ENCODE measurements around the gene RAB36.

Gene RAB36

DNA sequence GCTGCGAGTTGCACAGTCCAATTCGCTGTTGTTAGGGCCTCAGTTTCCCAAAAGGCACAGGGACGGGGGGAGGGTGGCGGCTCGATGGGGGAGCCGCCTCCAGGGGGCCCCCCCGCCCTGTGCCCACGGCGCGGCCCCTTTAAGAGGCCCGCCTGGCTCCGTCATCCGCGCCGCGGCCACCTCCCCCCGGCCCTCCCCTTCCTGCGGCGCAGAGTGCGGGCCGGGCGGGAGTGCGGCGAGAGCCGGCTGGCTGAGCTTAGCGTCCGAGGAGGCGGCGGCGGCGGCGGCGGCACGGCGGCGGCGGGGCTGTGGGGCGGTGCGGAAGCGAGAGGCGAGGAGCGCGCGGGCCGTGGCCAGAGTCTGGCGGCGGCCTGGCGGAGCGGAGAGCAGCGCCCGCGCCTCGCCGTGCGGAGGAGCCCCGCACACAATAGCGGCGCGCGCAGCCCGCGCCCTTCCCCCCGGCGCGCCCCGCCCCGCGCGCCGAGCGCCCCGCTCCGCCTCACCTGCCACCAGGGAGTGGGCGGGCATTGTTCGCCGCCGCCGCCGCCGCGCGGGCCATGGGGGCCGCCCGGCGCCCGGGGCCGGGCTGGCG, 35.1 kb downstream of the RAB36 start, which contains the start of gene BCR:
Gene BCR, plus strand, starts transcription at position 209 of the 592 bp plus-strand sequence. CDS start 452 bp downstream, outside the sequence.
- Histone ChIP-seq H3K4me2 (ENCODE audit: insufficient read depth, low read length) (peak within 1 kb of the TSS; percentile 95), H2AFZ (ENCODE audit: low read depth, low read length) (peak within 1 kb of the TSS; percentile 67), H4K20me1 (ENCODE audit: insufficient read depth, low read length) (peaks cover 36% of the 10 kb centered on the region), H3K9ac (ENCODE audit: low read depth, low read length) (peak within 1 kb of the TSS; percentile 68), H3K27ac (ENCODE audit: low read length) (peak within 1 kb of the TSS; percentile 68), H3K27me3 (ENCODE audit: insufficient read depth, low read length, poor library complexity) (no peaks in the 10 kb centered on the region), H3K36me3 (ENCODE audit: insufficient read depth, low read length) (peaks cover 32% of the 10 kb centered on the region), H3K4me1 (ENCODE audit: insufficient read depth, low read length) (peaks cover 59% of the 10 kb centered on the region), H3K9me3 (ENCODE audit: insufficient read depth, low read length, severe bottlenecking) (peaks cover 19% of the 10 kb centered on the region), H3K79me2 (ENCODE audit: insufficient read depth, low read length) (peaks cover 47% of the 10 kb centered on the region), H3K4me3 (ENCODE audit: low read depth in 1 of 2, low read length in 2 of 2) (peak within 1 kb of the TSS; percentile 36 to 87; a peak in 3 of 4 replicates)
- TF ChIP-seq, protein P1, sequence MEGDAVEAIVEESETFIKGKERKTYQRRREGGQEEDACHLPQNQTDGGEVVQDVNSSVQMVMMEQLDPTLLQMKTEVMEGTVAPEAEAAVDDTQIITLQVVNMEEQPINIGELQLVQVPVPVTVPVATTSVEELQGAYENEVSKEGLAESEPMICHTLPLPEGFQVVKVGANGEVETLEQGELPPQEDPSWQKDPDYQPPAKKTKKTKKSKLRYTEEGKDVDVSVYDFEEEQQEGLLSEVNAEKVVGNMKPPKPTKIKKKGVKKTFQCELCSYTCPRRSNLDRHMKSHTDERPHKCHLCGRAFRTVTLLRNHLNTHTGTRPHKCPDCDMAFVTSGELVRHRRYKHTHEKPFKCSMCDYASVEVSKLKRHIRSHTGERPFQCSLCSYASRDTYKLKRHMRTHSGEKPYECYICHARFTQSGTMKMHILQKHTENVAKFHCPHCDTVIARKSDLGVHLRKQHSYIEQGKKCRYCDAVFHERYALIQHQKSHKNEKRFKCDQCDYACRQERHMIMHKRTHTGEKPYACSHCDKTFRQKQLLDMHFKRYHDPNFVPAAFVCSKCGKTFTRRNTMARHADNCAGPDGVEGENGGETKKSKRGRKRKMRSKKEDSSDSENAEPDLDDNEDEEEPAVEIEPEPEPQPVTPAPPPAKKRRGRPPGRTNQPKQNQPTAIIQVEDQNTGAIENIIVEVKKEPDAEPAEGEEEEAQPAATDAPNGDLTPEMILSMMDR (IDR thresholded peaks at IDR 0.05; ENCODE audit: borderline replicate concordance, extremely low read depth, low read length, poor library complexity, severe bottlenecking): peak; percentile 21
- TF ChIP-seq EZH2 (IDR thresholded peaks at IDR 0.05; ENCODE audit: borderline replicate concordance, low read depth, low read length, severe bottlenecking): no peak
- peak; percentile 81 for ATAC-seq (ENCODE audit: insufficient read depth, low read depth)
- DNase-seq: peak; percentile 62

DNA sequence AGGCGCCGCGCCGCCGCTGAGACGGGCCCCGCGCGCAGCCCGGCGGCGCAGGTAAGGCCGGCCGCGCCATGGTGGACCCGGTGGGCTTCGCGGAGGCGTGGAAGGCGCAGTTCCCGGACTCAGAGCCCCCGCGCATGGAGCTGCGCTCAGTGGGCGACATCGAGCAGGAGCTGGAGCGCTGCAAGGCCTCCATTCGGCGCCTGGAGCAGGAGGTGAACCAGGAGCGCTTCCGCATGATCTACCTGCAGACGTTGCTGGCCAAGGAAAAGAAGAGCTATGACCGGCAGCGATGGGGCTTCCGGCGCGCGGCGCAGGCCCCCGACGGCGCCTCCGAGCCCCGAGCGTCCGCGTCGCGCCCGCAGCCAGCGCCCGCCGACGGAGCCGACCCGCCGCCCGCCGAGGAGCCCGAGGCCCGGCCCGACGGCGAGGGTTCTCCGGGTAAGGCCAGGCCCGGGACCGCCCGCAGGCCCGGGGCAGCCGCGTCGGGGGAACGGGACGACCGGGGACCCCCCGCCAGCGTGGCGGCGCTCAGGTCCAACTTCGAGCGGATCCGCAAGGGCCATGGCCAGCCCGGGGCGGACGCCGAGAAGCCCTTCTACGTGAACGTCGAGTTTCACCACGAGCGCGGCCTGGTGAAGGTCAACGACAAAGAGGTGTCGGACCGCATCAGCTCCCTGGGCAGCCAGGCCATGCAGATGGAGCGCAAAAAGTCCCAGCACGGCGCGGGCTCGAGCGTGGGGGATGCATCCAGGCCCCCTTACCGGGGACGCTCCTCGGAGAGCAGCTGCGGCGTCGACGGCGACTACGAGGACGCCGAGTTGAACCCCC, 35.8 kb downstream of the RAB36 start:
- TF ChIP-seq, protein P1 (IDR thresholded peaks at IDR 0.05; ENCODE audit: borderline replicate concordance, extremely low read depth, low read length, poor library complexity, severe bottlenecking): no peak
- no peak for TF ChIP-seq EZH2 (IDR thresholded peaks at IDR 0.05; ENCODE audit: borderline replicate concordance, low read depth, low read length, severe bottlenecking)
- Histone ChIP-seq H3K79me2 (ENCODE audit: insufficient read depth, low read length) (peaks cover 53% of the 10 kb centered on the region), H3K4me1 (ENCODE audit: insufficient read depth, low read length) (peaks cover 65% of the 10 kb centered on the region), H3K9ac (ENCODE audit: low read depth, low read length) (peak overlapping the region; percentile 68), H3K27me3 (ENCODE audit: insufficient read depth, low read length, poor library complexity) (no peaks in the 10 kb centered on the region), H3K4me3 (ENCODE audit: low read depth in 1 of 2, low read length in 2 of 2) (peak overlapping the region; percentile 36 to 87; a peak in 3 of 4 replicates), H3K9me3 (ENCODE audit: insufficient read depth, low read length, severe bottlenecking) (peaks cover 12% of the 10 kb centered on the region), H2AFZ (ENCODE audit: low read depth, low read length) (peak overlapping the region; percentile 67; the same call in 1 of the 2 replicates), H4K20me1 (ENCODE audit: insufficient read depth, low read length) (peaks cover 39% of the 10 kb centered on the region), H3K27ac (ENCODE audit: low read length) (peak overlapping the region; percentile 68), H3K4me2 (ENCODE audit: insufficient read depth, low read length) (peak overlapping the region; percentile 95), H3K36me3 (ENCODE audit: insufficient read depth, low read length) (peaks cover 32% of the 10 kb centered on the region)
- peak; percentile 4; the same call in 2 of the 3 replicates for ATAC-seq (ENCODE audit: insufficient read depth, low read depth)
- peak; percentile 40 for DNase-seq

DNA sequence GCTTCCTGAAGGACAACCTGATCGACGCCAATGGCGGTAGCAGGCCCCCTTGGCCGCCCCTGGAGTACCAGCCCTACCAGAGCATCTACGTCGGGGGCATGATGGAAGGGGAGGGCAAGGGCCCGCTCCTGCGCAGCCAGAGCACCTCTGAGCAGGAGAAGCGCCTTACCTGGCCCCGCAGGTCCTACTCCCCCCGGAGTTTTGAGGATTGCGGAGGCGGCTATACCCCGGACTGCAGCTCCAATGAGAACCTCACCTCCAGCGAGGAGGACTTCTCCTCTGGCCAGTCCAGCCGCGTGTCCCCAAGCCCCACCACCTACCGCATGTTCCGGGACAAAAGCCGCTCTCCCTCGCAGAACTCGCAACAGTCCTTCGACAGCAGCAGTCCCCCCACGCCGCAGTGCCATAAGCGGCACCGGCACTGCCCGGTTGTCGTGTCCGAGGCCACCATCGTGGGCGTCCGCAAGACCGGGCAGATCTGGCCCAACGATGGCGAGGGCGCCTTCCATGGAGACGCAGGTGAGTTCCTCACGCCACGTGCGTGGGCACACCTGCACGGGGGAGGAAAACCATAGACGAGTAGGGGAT, 36.5 kb downstream of the RAB36 start:
- peaks cover 60% of the 10 kb centered on the region for H3K79me2 ChIP-seq (ENCODE audit: insufficient read depth, low read length)
- no peak for DNase-seq

More for the DNA sequence above, 36.5 kb downstream of the RAB36 start:
- no peak for TF ChIP-seq EZH2 (IDR thresholded peaks at IDR 0.05; ENCODE audit: borderline replicate concordance, low read depth, low read length, severe bottlenecking)
- TF ChIP-seq, protein P1 (IDR thresholded peaks at IDR 0.05; ENCODE audit: borderline replicate concordance, extremely low read depth, low read length, poor library complexity, severe bottlenecking): no peak
- ATAC-seq (ENCODE audit: insufficient read depth, low read depth): no peak
- Histone ChIP-seq H3K9me3 (ENCODE audit: insufficient read depth, low read length, severe bottlenecking) (peaks cover 5% of the 10 kb centered on the region), H3K4me3 (ENCODE audit: low read depth in 1 of 2, low read length in 2 of 2) (peak overlapping the region; percentile 20 to 87; a peak in 3 of 4 replicates), H3K4me2 (ENCODE audit: insufficient read depth, low read length) (peak overlapping the region; percentile 95), H3K27ac (ENCODE audit: low read length) (peak overlapping the region; percentile 58), H3K9ac (ENCODE audit: low read depth, low read length) (peak overlapping the region; percentile 68), H3K36me3 (ENCODE audit: insufficient read depth, low read length) (peaks cover 32% of the 10 kb centered on the region), H3K4me1 (ENCODE audit: insufficient read depth, low read length) (peaks cover 68% of the 10 kb centered on the region), H2AFZ (ENCODE audit: low read depth, low read length) (no peak overlapping the region), H3K27me3 (ENCODE audit: insufficient read depth, low read length, poor library complexity) (no peaks in the 10 kb centered on the region), H4K20me1 (ENCODE audit: insufficient read depth, low read length) (peaks cover 44% of the 10 kb centered on the region)
